ENCODE results near the gene PDE10A.

PDE10A gene

GRCh38 chr6:165662749-165663376 is at the start of gene PDE10A:
TSS of gene PDE10A (minus strand) at chr6:165663241. CDS start at chr6:165662811, 430 bp downstream.
- DNase-seq: no peak

GRCh38 chr6:165708985-165709576 is 46.0 kb upstream of the PDE10A start:
- no peak for DNase-seq

GRCh38 chr6:165707067-165707853 is 44.2 kb upstream of the PDE10A start:
- no peak for DNase-seq

GRCh38 chr6:165705941-165706340 is 42.9 kb upstream of the PDE10A start:
- no peak for DNase-seq

GRCh38 chr6:165704045-165704748 is 41.2 kb upstream of the PDE10A start:
- no peak for DNase-seq

- DNase-seq: no peak
Measured at GRCh38 chr6:165702669-165703068, 39.6 kb upstream of the PDE10A start.

- DNase-seq: no peak
Measured at GRCh38 chr6:165701564-165702354, 38.7 kb upstream of the PDE10A start.

GRCh38 chr6:165701005-165701404 is 38.0 kb upstream of the PDE10A start:
- DNase-seq: no peak

GRCh38 chr6:165698868-165699267 is 35.8 kb upstream of the PDE10A start:
- no peak for DNase-seq

GRCh38 chr6:165697171-165697570 is 34.1 kb upstream of the PDE10A start:
- no peak for DNase-seq

GRCh38 chr6:165695722-165696515 is 32.9 kb upstream of the PDE10A start:
- no peak for DNase-seq

- no peak for DNase-seq
Measured at GRCh38 chr6:165694296-165694695, 31.3 kb upstream of the PDE10A start.

GRCh38 chr6:165692106-165692653 is 29.1 kb upstream of the PDE10A start:
- no peak for DNase-seq

GRCh38 chr6:165689699-165690098 is 26.7 kb upstream of the PDE10A start:
- no peak for DNase-seq

GRCh38 chr6:165686596-165687365 is 23.7 kb upstream of the PDE10A start:
- no peak for DNase-seq

- DNase-seq: no peak
Measured at GRCh38 chr6:165685302-165685701, 22.3 kb upstream of the PDE10A start.

- DNase-seq: no peak
Measured at GRCh38 chr6:165684333-165684732, 21.3 kb upstream of the PDE10A start.

GRCh38 chr6:165680975-165681374 is 17.9 kb upstream of the PDE10A start:
- DNase-seq: no peak

GRCh38 chr6:165679326-165679725 is 16.3 kb upstream of the PDE10A start:
- no peak for DNase-seq

- no peak for DNase-seq
Measured at GRCh38 chr6:165678904-165679303, 15.9 kb upstream of the PDE10A start.

GRCh38 chr6:165678429-165678828 is 15.4 kb upstream of the PDE10A start:
- DNase-seq: no peak
